GM18861 (cell line): Measurements from ENCODE around the gene LINGO3.
"Not testable (repeated sequence)": the region's sequence is repeated elsewhere in the genome, so short reads cannot be mapped to it uniquely, and the experiment has no call there.

Experiments
- ATAC-seq: cut with Tn5 transposase; IDR thresholded peaks from one replicate; pipeline ENCODE4 v1.9.1; 2021; ENCODE audit not compliant: unreplicated experiment

The LINGO3 gene

GRCh38 chr19:2282062-2282861, 25.7 kb downstream of the LINGO3 start, which contains the start of gene PEAK3:
PEAK3 (minus strand) TSS chr19:2282175; CDS start chr19:2280931, 1,244 bp downstream.
- no peak for ATAC-seq

GRCh38 chr19:2281265-2282061, 26.5 kb downstream of the LINGO3 start:
- ATAC-seq, result not testable (repeated sequence)

GRCh38 chr19:2280633-2281264, 27.2 kb downstream of the LINGO3 start:
- no peak for ATAC-seq

GRCh38 chr19:2278459-2279158, 29.3 kb downstream of the LINGO3 start:
- ATAC-seq, result no peak

- no peak for ATAC-seq
These were observed 30.8 kb downstream of the LINGO3 start for GRCh38 chr19:2277138-2277537.

- ATAC-seq, result no peak
These were observed 31.4 kb downstream of the LINGO3 start for GRCh38 chr19:2276429-2276986.

- no peak for ATAC-seq
These were observed 32.1 kb downstream of the LINGO3 start for GRCh38 chr19:2275588-2276428.

GRCh38 chr19:2274931-2275535, 32.9 kb downstream of the LINGO3 start:
- ATAC-seq, result no peak

GRCh38 chr19:2274185-2274711, 33.7 kb downstream of the LINGO3 start:
- no peak for ATAC-seq

- peak; percentile 22 for ATAC-seq
These were observed 34.4 kb downstream of the LINGO3 start for GRCh38 chr19:2273356-2274184.

GRCh38 chr19:2271234-2272103, 36.5 kb downstream of the LINGO3 start:
- ATAC-seq, result no peak

- ATAC-seq, result no peak
These were observed 37.3 kb downstream of the LINGO3 start for GRCh38 chr19:2270423-2271233.

GRCh38 chr19:2270157-2270422, 37.9 kb downstream of the LINGO3 start:
- no peak for ATAC-seq

GRCh38 chr19:2269244-2270156, 38.5 kb downstream of the LINGO3 start:
- peak; percentile 32 for ATAC-seq

GRCh38 chr19:2268861-2269243, 39.1 kb downstream of the LINGO3 start:
- no peak for ATAC-seq

GRCh38 chr19:2268480-2268830, 39.5 kb downstream of the LINGO3 start:
- ATAC-seq, result no peak
